Purkinje cell (primary cell): ENCODE data around the gene GRM4. TPM values are rescaled to one million over a fixed set of nuclear protein-coding genes. Genes with fewer than 3 reads are reported as not detected.

ENCODE experiments used
- polyA plus RNA-seq: library from polyadenylated mRNA; unstranded; fragments of >200 nt; fragmentation: Nextera tagmentation; gene quantifications from 2 replicates; pipeline ENCODE4 v1.2.1, GENCODE V29; 2014

Gene GRM4
- 2.1 and 5.2 TPM in 2 replicates for polyA plus RNA-seq

DNA sequence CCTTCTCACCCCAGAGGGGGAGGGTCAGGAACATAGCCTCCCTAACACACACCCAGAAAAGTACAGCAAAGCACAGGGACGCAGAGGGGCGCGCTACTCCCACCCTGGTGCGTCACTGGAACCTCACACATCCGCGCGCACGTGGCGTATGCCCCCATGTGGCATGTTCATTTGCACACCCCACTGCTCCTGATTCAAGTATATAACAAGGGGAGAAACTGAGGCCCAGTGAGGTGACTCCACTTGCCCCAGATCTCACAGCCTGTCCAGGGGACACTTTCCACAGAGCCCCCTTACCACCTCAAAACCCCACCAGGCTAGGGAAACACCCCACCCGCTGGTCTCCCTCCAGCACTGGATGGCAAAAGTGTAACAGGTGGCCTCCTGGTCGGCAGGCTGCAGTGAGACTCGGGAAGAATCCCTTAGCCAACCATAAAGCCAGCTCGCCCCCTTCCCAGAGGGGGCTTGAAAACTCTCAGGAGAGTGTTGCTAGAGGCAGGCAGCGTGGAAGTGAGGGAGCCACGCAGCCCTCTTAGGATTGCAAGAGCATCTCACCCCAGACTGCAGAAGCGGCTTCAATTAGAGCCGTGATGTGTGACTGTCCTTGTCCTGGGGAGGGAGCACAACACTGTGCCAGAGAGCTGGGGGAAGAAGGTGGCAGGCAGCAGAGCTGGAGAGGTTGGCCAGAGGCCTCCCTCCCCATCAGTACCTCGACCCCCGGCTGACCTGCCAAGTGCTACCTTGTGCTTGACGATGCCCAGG lies at the start of gene GRM4:
Gene GRM4 (minus strand): TSS at position 67 of the 762 bp plus-strand sequence. CDS start 12,591 bp downstream, outside the sequence.

Other genes with a start within 250 kb of the GRM4 start
- 4.3 and 6.2 TPM in 2 replicates for gene HMGA1, start 90.8 kb upstream of the GRM4 start, polyA plus RNA-seq
- gene SMIM29, start 102.9 kb upstream of the GRM4 start, polyA plus RNA-seq = 75.8 and 123 TPM in 2 replicates
- gene NUDT3, start 246.6 kb upstream of the GRM4 start, polyA plus RNA-seq = 11.4 and 11.5 TPM in 2 replicates